Liver (tissue), 9 donors: ENCODE results near the gene ZFP62. TPM values are rescaled to one million over a fixed set of nuclear protein-coding genes. Genes with fewer than 3 reads are reported as not detected.

ENCODE experiments used
- DNase-seq: peaks from one replicate; pipeline ENCODE4 v3.0.0-alpha.2; 2017; ENCODE audit warnings: low spot score
- H3K27ac ChIP-seq, 2 donors: one replicate each; pipeline ENCODE4 v1.7.0; 2013; ENCODE audit warnings: inconsistent platforms in 2 of 2, low read length in 2 of 2, control low read depth in 1 of 2, low read depth in 1 of 2, mild to moderate bottlenecking in 1 of 2
- H3K27me3 ChIP-seq, 4 donors: one replicate each; pipeline versions ENCODE4 v1.6.1 to v1.7.0; 2013; ENCODE audit warnings: low read length in 3 of 4, inconsistent platforms in 1 of 4, mild to moderate bottlenecking in 1 of 4, moderate library complexity in 1 of 4; ENCODE audit not compliant: control insufficient read depth in 4 of 4, insufficient read depth in 4 of 4
- H3K36me3 ChIP-seq, 4 donors: one replicate each; pipeline versions ENCODE4 v1.6.1 to v1.7.0; 2013; ENCODE audit warnings: low read length in 3 of 4, mild to moderate bottlenecking in 3 of 4, low read depth in 1 of 4, moderate library complexity in 1 of 4; ENCODE audit not compliant: control insufficient read depth in 4 of 4, insufficient read depth in 3 of 4
- H3K4me1 ChIP-seq, 4 donors: one replicate each; pipeline versions ENCODE4 v1.6.1 to v1.7.0; 2013; ENCODE audit warnings: low read length in 3 of 4, mild to moderate bottlenecking in 3 of 4, moderate library complexity in 1 of 4; ENCODE audit not compliant: control insufficient read depth in 4 of 4, insufficient read depth in 4 of 4
- H3K4me3 ChIP-seq, 3 donors: one replicate each; pipeline versions ENCODE4 v1.6.1 to v1.7.0; 2013; ENCODE audit warnings: low read length in 3 of 3, control low read depth in 1 of 3, low read depth in 1 of 3, mild to moderate bottlenecking in 1 of 3
- H3K9ac ChIP-seq, 2 donors: one replicate each; pipeline ENCODE4 v1.7.0; 2013; ENCODE audit warnings: low read length in 2 of 2, mild to moderate bottlenecking in 2 of 2, moderate library complexity in 2 of 2, control low read depth in 1 of 2, low read depth in 1 of 2
- H3K9me3 ChIP-seq, 4 donors: one replicate each; pipeline versions ENCODE4 v1.6.1 to v1.7.0; 2013; ENCODE audit warnings: low read length in 3 of 4; ENCODE audit not compliant: control insufficient read depth in 4 of 4
- ATF3 ChIP-seq: IDR thresholded peaks from 2 replicates; pipeline ENCODE4 v1.6.1; 2016; ENCODE audit warnings: antibody characterized with exemption
- CTCF ChIP-seq: fragments of 150-350 bp; IDR thresholded peaks from 2 replicates; pipeline ENCODE4 v1.5.1; 2017; ENCODE audit warnings: improper control_type of control experiment, low read depth, low read length; ENCODE audit not compliant: missing input control
- EGR1 ChIP-seq, 2 donors: IDR thresholded peaks; 2 replicates each; pipeline ENCODE4 v1.6.1; 2016 to 2018; ENCODE audit warnings: antibody characterized with exemption in 2 of 2, low read depth in 2 of 2
- FOXA1 ChIP-seq: IDR thresholded peaks from 2 replicates; pipeline ENCODE4 v1.6.1; 2016; ENCODE audit warnings: antibody characterized with exemption
- FOXA2 ChIP-seq: IDR thresholded peaks from 2 replicates; pipeline ENCODE4 v1.6.1; 2016; ENCODE audit warnings: antibody characterized with exemption
- HNF4A ChIP-seq, 2 donors: conservative IDR thresholded peaks; 2 replicates each; pipeline ENCODE4 v1.6.1; 2016; ENCODE audit warnings: antibody characterized with exemption in 2 of 2, mild to moderate bottlenecking in 2 of 2
- HNF4G ChIP-seq: IDR thresholded peaks from 2 replicates; pipeline ENCODE4 v1.6.1; 2016; ENCODE audit warnings: antibody characterized with exemption
- JUND ChIP-seq, 2 donors: IDR thresholded peaks; 2 replicates each; pipeline ENCODE4 v1.6.1; 2016; ENCODE audit warnings: antibody characterized with exemption in 2 of 2
- MAX ChIP-seq: IDR thresholded peaks from 2 replicates; pipeline ENCODE4 v1.6.1; 2016; ENCODE audit warnings: antibody characterized with exemption
- NR2F2 ChIP-seq: IDR thresholded peaks from 2 replicates; pipeline ENCODE4 v1.6.1; 2016; ENCODE audit warnings: antibody characterized with exemption
- RXRA ChIP-seq, 2 donors: IDR thresholded peaks; 2 replicates each; pipeline ENCODE4 v1.6.1; 2017 to 2018; ENCODE audit warnings: antibody characterized with exemption in 2 of 2, mild to moderate bottlenecking in 1 of 2
- TAF1 ChIP-seq: conservative IDR thresholded peaks from 2 replicates; pipeline ENCODE4 v1.6.1; 2016; ENCODE audit warnings: antibody characterized with exemption, mild to moderate bottlenecking
- YY1 ChIP-seq: IDR thresholded peaks from 2 replicates; pipeline ENCODE4 v1.6.1; 2016; ENCODE audit warnings: antibody characterized with exemption, mild to moderate bottlenecking
- ZBTB33 ChIP-seq: IDR thresholded peaks from 2 replicates; pipeline ENCODE4 v1.6.1; 2016; ENCODE audit warnings: antibody characterized with exemption
- WGBS: extraction: QIAGEN DNeasy Blood & Tissue Kit; methylation state at CpG from one replicate; pipeline ENCODE4 v1.1.7; 2013; 5-methylcytosine and 5-hydroxymethylcytosine counted together
- polyA plus RNA-seq, 2 donors: library from polyadenylated mRNA; stranded (reverse) in 1 of 2; unstranded in 1 of 2; fragments of 200-250 nt in 1 of 2; fragments of >200 nt in 1 of 2; fragmentation: Nextera tagmentation in 1 of 2; extraction: Ambion mirVana in 1 of 2; gene quantifications; one replicate each; pipeline versions ENCODE4 v1.2.1 to v1.2.3, GENCODE V29; 2013 to 2015
- total RNA-seq, 2 donors: library from RNA; depleted of rRNA; stranded (reverse); fragments of >200 nt; gene quantifications; one replicate each; pipeline ENCODE4 v1.2.3, GENCODE V29; 2014
- TF ChIP-seq, protein P1 (sequence below): IDR thresholded peaks from 2 replicates; pipeline ENCODE4 v1.6.1; 2016; ENCODE audit warnings: antibody characterized with exemption, mild to moderate bottlenecking
- donor health status: healthy.
- donor health status: healthy.
- donor health status: healthy.
- donor health status: healthy.
- donor health status: healthy.

The ZFP62 gene
- total and polyA plus RNA-seq, 4 donors = 3.4 to 8.8 (median 5.7) TPM

- no peak for TF ChIP-seq FOXA1
- peak; percentile 58 to 69 for TF ChIP-seq RXRA (IDR thresholded peaks at IDR 0.05)
- no peak for TF ChIP-seq TAF1
- TF ChIP-seq HNF4A (conservative IDR thresholded peaks at IDR 0.05) = peak; percentile 96 to 97
Observed at GRCh38 chr5:180808461-180809000, 52.5 kb downstream of the ZFP62 start (continued).

DNA sequence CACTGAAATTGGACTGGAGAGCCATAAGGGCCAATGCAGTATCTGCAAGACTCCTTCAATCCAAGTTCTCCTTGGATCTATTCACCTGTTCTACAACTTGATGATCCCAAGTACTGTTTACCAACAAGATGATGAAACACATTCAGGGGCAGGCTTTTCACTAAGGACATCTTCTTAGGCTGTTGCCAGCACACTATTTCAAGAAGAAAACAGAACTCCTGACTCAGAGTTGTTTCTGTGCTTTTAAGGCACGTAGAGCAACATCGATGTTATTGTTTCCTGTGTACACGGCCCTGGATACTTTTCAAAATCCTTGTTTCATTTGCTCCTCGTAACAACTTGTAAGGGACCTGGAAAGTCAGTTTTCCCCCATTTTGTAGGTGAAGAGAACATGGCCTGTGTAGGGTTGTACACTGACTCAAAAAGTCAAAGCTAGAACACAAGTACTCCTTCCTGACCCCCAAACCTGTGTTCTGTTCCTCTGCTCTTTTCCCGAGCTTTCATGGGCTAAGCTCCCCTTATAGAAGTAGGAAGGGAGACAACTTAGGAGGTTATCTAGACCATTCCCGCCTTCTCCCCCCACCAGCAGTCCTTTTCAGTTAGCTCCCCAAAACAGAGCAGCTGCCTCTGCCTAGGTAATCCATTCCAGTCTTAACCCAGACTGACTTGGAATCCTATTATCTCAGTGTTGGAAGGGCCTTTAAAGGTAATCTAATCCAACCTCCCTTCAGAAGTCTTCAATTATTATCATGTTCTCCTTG lies 53.2 kb downstream of the ZFP62 start:
- Histone ChIP-seq H3K27ac (peak overlapping the region; percentile 4 to 36), H3K4me3 (peak overlapping the region; percentile 74 to 75 (median 74)), H3K9ac (peak overlapping the region; percentile 24 to 86), H3K27me3 (no peaks in the 10 kb centered on the region), H3K36me3 (no peaks in the 10 kb centered on the region), H3K9me3 (no peaks in the 10 kb centered on the region), H3K4me1 (peaks cover 16 to 73% (median 62%) of the 10 kb centered on the region in 4 donors)
- no peak for TF ChIP-seq TAF1
- TF ChIP-seq FOXA1 = no peak
- TF ChIP-seq NR2F2 = no peak
- no peak for TF ChIP-seq ATF3
- TF ChIP-seq, protein P1, sequence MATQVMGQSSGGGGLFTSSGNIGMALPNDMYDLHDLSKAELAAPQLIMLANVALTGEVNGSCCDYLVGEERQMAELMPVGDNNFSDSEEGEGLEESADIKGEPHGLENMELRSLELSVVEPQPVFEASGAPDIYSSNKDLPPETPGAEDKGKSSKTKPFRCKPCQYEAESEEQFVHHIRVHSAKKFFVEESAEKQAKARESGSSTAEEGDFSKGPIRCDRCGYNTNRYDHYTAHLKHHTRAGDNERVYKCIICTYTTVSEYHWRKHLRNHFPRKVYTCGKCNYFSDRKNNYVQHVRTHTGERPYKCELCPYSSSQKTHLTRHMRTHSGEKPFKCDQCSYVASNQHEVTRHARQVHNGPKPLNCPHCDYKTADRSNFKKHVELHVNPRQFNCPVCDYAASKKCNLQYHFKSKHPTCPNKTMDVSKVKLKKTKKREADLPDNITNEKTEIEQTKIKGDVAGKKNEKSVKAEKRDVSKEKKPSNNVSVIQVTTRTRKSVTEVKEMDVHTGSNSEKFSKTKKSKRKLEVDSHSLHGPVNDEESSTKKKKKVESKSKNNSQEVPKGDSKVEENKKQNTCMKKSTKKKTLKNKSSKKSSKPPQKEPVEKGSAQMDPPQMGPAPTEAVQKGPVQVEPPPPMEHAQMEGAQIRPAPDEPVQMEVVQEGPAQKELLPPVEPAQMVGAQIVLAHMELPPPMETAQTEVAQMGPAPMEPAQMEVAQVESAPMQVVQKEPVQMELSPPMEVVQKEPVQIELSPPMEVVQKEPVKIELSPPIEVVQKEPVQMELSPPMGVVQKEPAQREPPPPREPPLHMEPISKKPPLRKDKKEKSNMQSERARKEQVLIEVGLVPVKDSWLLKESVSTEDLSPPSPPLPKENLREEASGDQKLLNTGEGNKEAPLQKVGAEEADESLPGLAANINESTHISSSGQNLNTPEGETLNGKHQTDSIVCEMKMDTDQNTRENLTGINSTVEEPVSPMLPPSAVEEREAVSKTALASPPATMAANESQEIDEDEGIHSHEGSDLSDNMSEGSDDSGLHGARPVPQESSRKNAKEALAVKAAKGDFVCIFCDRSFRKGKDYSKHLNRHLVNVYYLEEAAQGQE = no peak
- no peak for TF ChIP-seq HNF4G
- TF ChIP-seq CTCF = no peak
- no peak for TF ChIP-seq ZBTB33
- TF ChIP-seq HNF4A (conservative IDR thresholded peaks at IDR 0.05) = no peak
- TF ChIP-seq YY1 = no peak
- TF ChIP-seq MAX = no peak
- TF ChIP-seq JUND (IDR thresholded peaks at IDR 0.05) = no peak
- no peak for TF ChIP-seq FOXA2
- TF ChIP-seq EGR1 (IDR thresholded peaks at IDR 0.05; ENCODE audit: low read depth in 2 of 2) = no peak
- DNase-seq = peak; percentile 22
- WGBS = 11% methylated on average over 6 of the region's 6 CpGs
